ENCODE data around the gene INAFM2. TPM values are rescaled to one million over a fixed set of nuclear protein-coding genes. Genes with fewer than 3 reads are reported as not detected.

INAFM2 gene
- total RNA-seq, 1 experiment from 2014 or later = 25.4 TPM

DNA sequence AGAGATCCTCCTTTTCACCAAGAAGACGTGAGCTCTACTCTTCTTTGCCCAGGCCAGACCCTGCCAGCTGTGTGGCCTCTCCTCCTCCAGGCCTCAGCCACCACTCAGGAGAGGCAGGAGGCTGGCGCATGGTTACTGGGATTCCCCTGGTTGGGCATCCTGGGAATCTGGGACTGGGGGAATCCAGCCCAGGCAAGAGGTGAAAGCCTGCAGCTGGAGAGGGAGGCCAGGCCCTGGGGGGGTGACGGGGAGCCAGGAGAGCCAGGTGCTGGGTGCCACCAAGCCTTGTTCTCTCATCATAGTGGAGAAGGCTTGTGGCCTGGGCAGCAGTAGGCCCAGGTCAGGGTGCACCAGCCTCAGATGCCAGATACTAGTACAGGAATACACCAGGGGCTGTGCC is 11.0 kb downstream of the INAFM2 start:
- H3T11ph ChIP-seq (ENCODE audit: low read length) = no peak overlapping the region
- no peak overlapping the region for H2BK12ac ChIP-seq (ENCODE audit: insufficient read length, low read depth, low read length)
- TF ChIP-seq, protein P1, sequence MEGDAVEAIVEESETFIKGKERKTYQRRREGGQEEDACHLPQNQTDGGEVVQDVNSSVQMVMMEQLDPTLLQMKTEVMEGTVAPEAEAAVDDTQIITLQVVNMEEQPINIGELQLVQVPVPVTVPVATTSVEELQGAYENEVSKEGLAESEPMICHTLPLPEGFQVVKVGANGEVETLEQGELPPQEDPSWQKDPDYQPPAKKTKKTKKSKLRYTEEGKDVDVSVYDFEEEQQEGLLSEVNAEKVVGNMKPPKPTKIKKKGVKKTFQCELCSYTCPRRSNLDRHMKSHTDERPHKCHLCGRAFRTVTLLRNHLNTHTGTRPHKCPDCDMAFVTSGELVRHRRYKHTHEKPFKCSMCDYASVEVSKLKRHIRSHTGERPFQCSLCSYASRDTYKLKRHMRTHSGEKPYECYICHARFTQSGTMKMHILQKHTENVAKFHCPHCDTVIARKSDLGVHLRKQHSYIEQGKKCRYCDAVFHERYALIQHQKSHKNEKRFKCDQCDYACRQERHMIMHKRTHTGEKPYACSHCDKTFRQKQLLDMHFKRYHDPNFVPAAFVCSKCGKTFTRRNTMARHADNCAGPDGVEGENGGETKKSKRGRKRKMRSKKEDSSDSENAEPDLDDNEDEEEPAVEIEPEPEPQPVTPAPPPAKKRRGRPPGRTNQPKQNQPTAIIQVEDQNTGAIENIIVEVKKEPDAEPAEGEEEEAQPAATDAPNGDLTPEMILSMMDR (conservative IDR thresholded peaks at IDR 0.05) = no peak
- Mint-ChIP-seq H3K36me3 (ENCODE audit: insufficient read depth in 1 of 3, low read depth in 3 of 3) (peaks cover under 1 to 8% (median 5%) of the 10 kb centered on the region in 3 experiments; a peak in 6 of 7 replicates), H3K4me1 (peaks cover 23 to 38% of the 10 kb centered on the region in 2 experiments), H3K4me3 (no peak overlapping the region), H3K27ac (no peak overlapping the region), H3K9me3 (peaks cover 0 to 1% of the 10 kb centered on the region in 2 experiments; a peak in 1 of 5 replicates), H3K27me3 (ENCODE audit: low read depth) (peaks cover 11% of the 10 kb centered on the region)
- H3K14ac ChIP-seq (ENCODE audit: insufficient read depth, low read length) = no peak overlapping the region; the same call in 1 of the 2 replicates
- H3K9me3 ChIP-seq (ENCODE audit: control insufficient read depth, low read depth, low read length) = no peaks in the 10 kb centered on the region
- H2BK120ac ChIP-seq (ENCODE audit: low read depth, low read length, poor library complexity, severe bottlenecking) = no peak overlapping the region
- H3K56ac ChIP-seq (ENCODE audit: insufficient read length, low read depth, low read length) = no peak overlapping the region
- no peaks in the 10 kb centered on the region for H3K4me1 ChIP-seq (ENCODE audit: insufficient read depth, low read length)
- no peak overlapping the region for H4K8ac ChIP-seq (replicated peaks; ENCODE audit: insufficient read length, low read depth, low read length)
- no peak for DNase-seq
- no peak overlapping the region for H4K5ac ChIP-seq (ENCODE audit: insufficient read length, low read depth, low read length)
- WGBS (ENCODE audit: extremely low coverage, insufficient read length, low lambda C conversion rate) = no CpG with 5 or more reads among the region's 3 CpGs
- H3K27ac ChIP-seq (ENCODE audit: insufficient read length, low read depth, low read length) = no peak overlapping the region
- no peak overlapping the region for H2BK15ac ChIP-seq (ENCODE audit: low read depth, low read length)
- no peaks in the 10 kb centered on the region for H3K79me1 ChIP-seq (ENCODE audit: insufficient read depth, low read depth, low read length, poor library complexity, severe bottlenecking)
- no peaks in the 10 kb centered on the region for H3K23me2 ChIP-seq (ENCODE audit: insufficient read length, low read depth, low read length, poor library complexity, severe bottlenecking)
- no peak overlapping the region for H2AFZ ChIP-seq (ENCODE audit: low read length)
- H3K4ac ChIP-seq (ENCODE audit: low read depth, low read length) = no peak overlapping the region
- H3K9ac ChIP-seq (ENCODE audit: extremely low read depth, insufficient read length, low read length) = no peak overlapping the region
- no peak overlapping the region for H3K4me2 ChIP-seq (ENCODE audit: insufficient read depth, insufficient read length, low read length)
- H4K91ac ChIP-seq (ENCODE audit: insufficient read length, low read depth, low read length) = no peak overlapping the region
- no peak overlapping the region for H2BK20ac ChIP-seq (ENCODE audit: low read depth, low read length, poor library complexity, severe bottlenecking)
- no peaks in the 10 kb centered on the region for H3K79me2 ChIP-seq (ENCODE audit: insufficient read depth, low read length)
- no peak overlapping the region for H2BK5ac ChIP-seq (ENCODE audit: insufficient read length, low read length)
- no peak overlapping the region for H3K23ac ChIP-seq (ENCODE audit: insufficient read length, low read depth, low read length)
- no peaks in the 10 kb centered on the region for H3K27me3 ChIP-seq (ENCODE audit: insufficient read depth, low read length)
- no peak overlapping the region for H2AK5ac ChIP-seq (ENCODE audit: insufficient read length, low read length)
- no peak overlapping the region for H3K18ac ChIP-seq (ENCODE audit: insufficient read length, low read depth, low read length)
- H4K20me1 ChIP-seq (ENCODE audit: control insufficient read depth, insufficient read depth, insufficient read length) = no peaks in the 10 kb centered on the region
